Duodenal mucosa (tissue), 2 donors: Measurements from ENCODE around the gene GTF2F2.

Source experiments
- H3K27ac ChIP-seq: one replicate; pipeline ENCODE4 v1.7.0; 2013; ENCODE audit warnings: low read depth, low read length
- H3K27me3 ChIP-seq, 2 donors: one replicate each; pipeline ENCODE4 v1.7.0; 2013; ENCODE audit warnings: low read length in 2 of 2, control low read depth in 1 of 2; ENCODE audit not compliant: insufficient read depth in 2 of 2, control insufficient read depth in 1 of 2
- H3K36me3 ChIP-seq, 2 donors: one replicate each; pipeline ENCODE4 v1.7.0; 2013; ENCODE audit warnings: low read length in 2 of 2, control low read depth in 1 of 2; ENCODE audit not compliant: insufficient read depth in 2 of 2, control insufficient read depth in 1 of 2
- H3K4me1 ChIP-seq, 2 donors: one replicate each; pipeline ENCODE4 v1.7.0; 2013; ENCODE audit warnings: low read length in 2 of 2, control low read depth in 1 of 2; ENCODE audit not compliant: insufficient read depth in 2 of 2, control insufficient read depth in 1 of 2
- H3K4me3 ChIP-seq, 2 donors: one replicate each; pipeline ENCODE4 v1.7.0; 2013; ENCODE audit warnings: low read length in 2 of 2, low read depth in 1 of 2
- H3K9ac ChIP-seq, 2 donors: one replicate each; pipeline ENCODE4 v1.7.0; 2013; ENCODE audit warnings: low read length in 2 of 2, low read depth in 1 of 2
- H3K9me3 ChIP-seq, 2 donors: one replicate each; pipeline ENCODE4 v1.7.0; 2013; ENCODE audit warnings: low read length in 2 of 2, control low read depth in 1 of 2; ENCODE audit not compliant: control insufficient read depth in 1 of 2

Gene GTF2F2

GRCh38 chr13:45207319-45207718 lies 87.0 kb downstream of the GTF2F2 start:
- Histone ChIP-seq H3K36me3 (peaks cover 0 to 10% of the 10 kb centered on the region in 2 donors), H3K27ac (no peak overlapping the region), H3K9me3 (no peaks in the 10 kb centered on the region), H3K4me1 (peaks cover 12 to 15% of the 10 kb centered on the region in 2 donors), H3K27me3 (no peaks in the 10 kb centered on the region), H3K9ac (no peak overlapping the region), H3K4me3 (no peak overlapping the region)

GRCh38 chr13:45208132-45208531 lies 87.8 kb downstream of the GTF2F2 start:
- Histone ChIP-seq H3K9ac (no peak overlapping the region), H3K36me3 (peaks cover 0 to 10% of the 10 kb centered on the region in 2 donors)

GRCh38 chr13:45209229-45209628 lies 88.9 kb downstream of the GTF2F2 start:
- peaks cover 0 to 10% of the 10 kb centered on the region in 2 donors for H3K36me3 ChIP-seq
- no peaks in the 10 kb centered on the region for H3K27me3 ChIP-seq
- H3K4me3 ChIP-seq: no peak overlapping the region
- H3K9me3 ChIP-seq: no peaks in the 10 kb centered on the region
- no peak overlapping the region for H3K9ac ChIP-seq
- peaks cover 12 to 17% of the 10 kb centered on the region in 2 donors for H3K4me1 ChIP-seq
- no peak overlapping the region for H3K27ac ChIP-seq

More at GRCh38 chr13:45208132-45208531, 87.8 kb downstream of the GTF2F2 start:
- Histone ChIP-seq H3K4me3 (no peak overlapping the region), H3K4me1 (peaks cover 12 to 15% of the 10 kb centered on the region in 2 donors), H3K27ac (no peak overlapping the region), H3K9me3 (no peaks in the 10 kb centered on the region), H3K27me3 (no peaks in the 10 kb centered on the region)

GRCh38 chr13:45215392-45216077 lies 95.2 kb downstream of the GTF2F2 start:
- Histone ChIP-seq H3K9ac (no peak overlapping the region), H3K27ac (no peak overlapping the region), H3K4me1 (peaks cover 0 to 3% of the 10 kb centered on the region in 2 donors), H3K9me3 (no peaks in the 10 kb centered on the region), H3K36me3 (no peaks in the 10 kb centered on the region), H3K4me3 (no peak overlapping the region), H3K27me3 (no peaks in the 10 kb centered on the region)

GRCh38 chr13:45216193-45216592 lies 95.9 kb downstream of the GTF2F2 start:
- Histone ChIP-seq H3K4me3 (no peak overlapping the region), H3K27ac (no peak overlapping the region), H3K36me3 (no peaks in the 10 kb centered on the region), H3K9ac (no peak overlapping the region), H3K4me1 (peaks cover 0 to 3% of the 10 kb centered on the region in 2 donors), H3K27me3 (no peaks in the 10 kb centered on the region), H3K9me3 (no peaks in the 10 kb centered on the region)

- Histone ChIP-seq H3K4me1 (peaks cover 0 to 3% of the 10 kb centered on the region in 2 donors), H3K27me3 (no peaks in the 10 kb centered on the region), H3K9ac (no peak overlapping the region), H3K4me3 (peak overlapping the region in 1 of 2 donors; percentile 19), H3K9me3 (no peaks in the 10 kb centered on the region), H3K36me3 (no peaks in the 10 kb centered on the region), H3K27ac (no peak overlapping the region)
Observed at GRCh38 chr13:45218689-45219088, 98.4 kb downstream of the GTF2F2 start.

GRCh38 chr13:45219123-45219891 lies 99.0 kb downstream of the GTF2F2 start:
- H3K4me3 ChIP-seq: peak overlapping the region in 1 of 2 donors; percentile 19

GRCh38 chr13:45219938-45220375 lies 99.6 kb downstream of the GTF2F2 start:
- H3K27me3 ChIP-seq: no peaks in the 10 kb centered on the region
- H3K9ac ChIP-seq: no peak overlapping the region
- no peaks in the 10 kb centered on the region for H3K4me1 ChIP-seq
- H3K4me3 ChIP-seq: no peak overlapping the region
- H3K9me3 ChIP-seq: no peaks in the 10 kb centered on the region
- H3K27ac ChIP-seq: no peak overlapping the region
- no peaks in the 10 kb centered on the region for H3K36me3 ChIP-seq

More at GRCh38 chr13:45219123-45219891, 99.0 kb downstream of the GTF2F2 start:
- Histone ChIP-seq H3K4me1 (peaks cover 0 to under 1% of the 10 kb centered on the region in 2 donors), H3K9ac (no peak overlapping the region), H3K27me3 (no peaks in the 10 kb centered on the region), H3K9me3 (no peaks in the 10 kb centered on the region), H3K27ac (no peak overlapping the region), H3K36me3 (no peaks in the 10 kb centered on the region)

GRCh38 chr13:45220403-45220802 lies 100.1 kb downstream of the GTF2F2 start:
- H3K9ac ChIP-seq: no peak overlapping the region
- H3K4me3 ChIP-seq: no peak overlapping the region
- no peaks in the 10 kb centered on the region for H3K9me3 ChIP-seq
- no peaks in the 10 kb centered on the region for H3K36me3 ChIP-seq
- H3K27ac ChIP-seq: no peak overlapping the region
- no peaks in the 10 kb centered on the region for H3K27me3 ChIP-seq
- no peaks in the 10 kb centered on the region for H3K4me1 ChIP-seq

- Histone ChIP-seq H3K36me3 (no peaks in the 10 kb centered on the region), H3K4me1 (no peaks in the 10 kb centered on the region), H3K9me3 (no peaks in the 10 kb centered on the region), H3K9ac (no peak overlapping the region), H3K27me3 (no peaks in the 10 kb centered on the region), H3K27ac (no peak overlapping the region), H3K4me3 (no peak overlapping the region)
Observed at GRCh38 chr13:45222516-45222915, 102.2 kb downstream of the GTF2F2 start.
